Measurements from ENCODE around the gene BRD3OS.
A peak's percentile ranks its signal among the peaks of the same experiment; 100 is the strongest.

The BRD3OS gene

GRCh38 chr9:134029248-134030226, 4.3 kb downstream of the BRD3OS start:
- Histone ChIP-seq H3K27me3 (ENCODE audit: insufficient read depth, poor library complexity, severe bottlenecking) (no peaks in the 10 kb centered on the region), H3K27ac (ENCODE audit: poor library complexity, severe bottlenecking) (no peak overlapping the region)
- TF ChIP-seq CTCF (IDR thresholded peaks at IDR 0.05; ENCODE audit: poor library complexity, severe bottlenecking) = no peak

GRCh38 chr9:134030821-134031470, 5.7 kb downstream of the BRD3OS start:
- H3K36me3 ChIP-seq (ENCODE audit: low read depth) = peaks cover 35% of the 10 kb centered on the region
- TF ChIP-seq CTCF (IDR thresholded peaks at IDR 0.05; ENCODE audit: poor library complexity, severe bottlenecking) = no peak
- no peak overlapping the region for H3K4me3 ChIP-seq (ENCODE audit: severe bottlenecking)
- no peak overlapping the region for H3K27ac ChIP-seq (ENCODE audit: poor library complexity, severe bottlenecking)
- DNase-seq (ENCODE audit: low spot score) (no peak), ATAC-seq (ENCODE audit: low read depth) (no peak)
- no peaks in the 10 kb centered on the region for H3K27me3 ChIP-seq (ENCODE audit: insufficient read depth, poor library complexity, severe bottlenecking)
- no peaks in the 10 kb centered on the region for H3K9me3 ChIP-seq (ENCODE audit: severe bottlenecking)
- H3K4me1 ChIP-seq (ENCODE audit: insufficient read depth, poor library complexity, severe bottlenecking) = no peaks in the 10 kb centered on the region

More at GRCh38 chr9:134029248-134030226, 4.3 kb downstream of the BRD3OS start:
- H3K4me1 ChIP-seq (ENCODE audit: insufficient read depth, poor library complexity, severe bottlenecking) = no peaks in the 10 kb centered on the region
- DNase-seq (ENCODE audit: low spot score) = no peak
- H3K36me3 ChIP-seq (ENCODE audit: low read depth) = peaks cover 25% of the 10 kb centered on the region
- no peaks in the 10 kb centered on the region for H3K9me3 ChIP-seq (ENCODE audit: severe bottlenecking)
- no peak for ATAC-seq (ENCODE audit: low read depth)
- H3K4me3 ChIP-seq (ENCODE audit: severe bottlenecking) = no peak overlapping the region

GRCh38 chr9:134031783-134032182, 6.5 kb downstream of the BRD3OS start:
- no peak overlapping the region for H3K4me3 ChIP-seq (ENCODE audit: severe bottlenecking)
- no peaks in the 10 kb centered on the region for H3K27me3 ChIP-seq (ENCODE audit: insufficient read depth, poor library complexity, severe bottlenecking)
- DNase-seq (ENCODE audit: low spot score) = no peak
- no peak for TF ChIP-seq CTCF (IDR thresholded peaks at IDR 0.05; ENCODE audit: poor library complexity, severe bottlenecking)
- peaks cover 44% of the 10 kb centered on the region for H3K36me3 ChIP-seq (ENCODE audit: low read depth)
- no peaks in the 10 kb centered on the region for H3K9me3 ChIP-seq (ENCODE audit: severe bottlenecking)
- no peak overlapping the region for H3K27ac ChIP-seq (ENCODE audit: poor library complexity, severe bottlenecking)
- ATAC-seq (ENCODE audit: low read depth) = no peak
- H3K4me1 ChIP-seq (ENCODE audit: insufficient read depth, poor library complexity, severe bottlenecking) = no peaks in the 10 kb centered on the region

- Histone ChIP-seq H3K4me3 (ENCODE audit: severe bottlenecking) (no peak overlapping the region), H3K36me3 (ENCODE audit: low read depth) (peaks cover 52% of the 10 kb centered on the region), H3K27me3 (ENCODE audit: insufficient read depth, poor library complexity, severe bottlenecking) (no peaks in the 10 kb centered on the region), H3K9me3 (ENCODE audit: severe bottlenecking) (no peaks in the 10 kb centered on the region), H3K27ac (ENCODE audit: poor library complexity, severe bottlenecking) (no peak overlapping the region), H3K4me1 (ENCODE audit: insufficient read depth, poor library complexity, severe bottlenecking) (no peaks in the 10 kb centered on the region)
- TF ChIP-seq CTCF (IDR thresholded peaks at IDR 0.05; ENCODE audit: poor library complexity, severe bottlenecking) = no peak
- DNase-seq (ENCODE audit: low spot score) (peak; percentile 54), ATAC-seq (ENCODE audit: low read depth) (no peak)
These were observed 7.4 kb downstream of the BRD3OS start for GRCh38 chr9:134032456-134033222.

All from RWPE2 (cell line).